Measurements from ENCODE around the gene UBE2A. TPM values are rescaled to one million over a fixed set of nuclear protein-coding genes. Genes with fewer than 3 reads are reported as not detected.

The UBE2A gene
- polyA plus RNA-seq, 1 donor from 2014 or later: 129 TPM

GRCh38 chrX:119618439-119618838 lies 44.1 kb downstream of the UBE2A start:
- Histone ChIP-seq H4K20me1 (ENCODE audit: insufficient read depth) (no peaks in the 10 kb centered on the region), H3K27me3 (ENCODE audit: insufficient read depth, low read depth, low read length) (no peaks in the 10 kb centered on the region), H2AFZ (ENCODE audit: low read depth, low read length) (no peak overlapping the region), H3K9me2 (ENCODE audit: insufficient read depth, low read length) (no peaks in the 10 kb centered on the region), H3K36me3 (ENCODE audit: insufficient read depth, low read length) (no peaks in the 10 kb centered on the region), H3K4me2 (ENCODE audit: low read length) (no peak overlapping the region), H3K4me3 (ENCODE audit: low read length) (no peak overlapping the region), H3K27ac (ENCODE audit: low read length) (no peak overlapping the region), H3K79me2 (replicated peaks; ENCODE audit: insufficient read depth, low read length) (no peaks in the 10 kb centered on the region), H3K9ac (ENCODE audit: low read length) (no peak overlapping the region), H3F3A (ENCODE audit: insufficient read depth, low read length, poor library complexity, severe bottlenecking) (no peaks in the 10 kb centered on the region), H3K9me3 (ENCODE audit: low read length) (no peaks in the 10 kb centered on the region)
- no peak for TF ChIP-seq EZH2 (IDR thresholded peaks at IDR 0.05; ENCODE audit: borderline replicate concordance, insufficient read depth, low read length, poor library complexity, severe bottlenecking)
- TF ChIP-seq EP300 (conservative IDR thresholded peaks at IDR 0.05; ENCODE audit: poor library complexity, severe bottlenecking): no peak
- no peak for TF ChIP-seq RAD21 (conservative IDR thresholded peaks at IDR 0.05)
- no peak for TF ChIP-seq MXI1 (conservative IDR thresholded peaks at IDR 0.05; ENCODE audit: poor library complexity, severe bottlenecking)
- TF ChIP-seq POLR2AphosphoS5 (IDR thresholded peaks at IDR 0.05): no peak
- TF ChIP-seq REST (IDR thresholded peaks at IDR 0.05; ENCODE audit: borderline replicate concordance): no peak
- no peak for TF ChIP-seq TAF1 (IDR thresholded peaks at IDR 0.05; ENCODE audit: low read depth)
- TF ChIP-seq CTCF (IDR thresholded peaks at IDR 0.05; ENCODE audit: poor library complexity, severe bottlenecking): no peak
- TF ChIP-seq SMC3 (conservative IDR thresholded peaks at IDR 0.05; ENCODE audit: poor library complexity): no peak

GRCh38 chrX:119622356-119623232 lies 48.2 kb downstream of the UBE2A start:
- no peaks in the 10 kb centered on the region for H3K9me2 ChIP-seq (ENCODE audit: insufficient read depth, low read length)
- no peaks in the 10 kb centered on the region for H4K20me1 ChIP-seq (ENCODE audit: insufficient read depth)
- H3F3A ChIP-seq (ENCODE audit: insufficient read depth, low read length, poor library complexity, severe bottlenecking): no peaks in the 10 kb centered on the region
- no peak overlapping the region for H3K4me2 ChIP-seq (ENCODE audit: low read length)
- no peak overlapping the region for H3K4me3 ChIP-seq (ENCODE audit: low read length)
- H2AFZ ChIP-seq (ENCODE audit: low read depth, low read length): no peak overlapping the region
- no peak overlapping the region for H3K9ac ChIP-seq (ENCODE audit: low read length)
- H3K9me3 ChIP-seq (ENCODE audit: low read length): no peaks in the 10 kb centered on the region
- TF ChIP-seq TAF1 (IDR thresholded peaks at IDR 0.05; ENCODE audit: low read depth) (no peak), SMC3 (conservative IDR thresholded peaks at IDR 0.05; ENCODE audit: poor library complexity) (no peak), RAD21 (conservative IDR thresholded peaks at IDR 0.05) (no peak), MXI1 (conservative IDR thresholded peaks at IDR 0.05; ENCODE audit: poor library complexity, severe bottlenecking) (no peak), POLR2AphosphoS5 (IDR thresholded peaks at IDR 0.05) (no peak), REST (IDR thresholded peaks at IDR 0.05; ENCODE audit: borderline replicate concordance) (no peak), EP300 (conservative IDR thresholded peaks at IDR 0.05; ENCODE audit: poor library complexity, severe bottlenecking) (no peak), CTCF (IDR thresholded peaks at IDR 0.05; ENCODE audit: poor library complexity, severe bottlenecking) (no peak), EZH2 (IDR thresholded peaks at IDR 0.05; ENCODE audit: borderline replicate concordance, insufficient read depth, low read length, poor library complexity, severe bottlenecking) (no peak)
- no peaks in the 10 kb centered on the region for H3K79me2 ChIP-seq (replicated peaks; ENCODE audit: insufficient read depth, low read length)
- H3K27ac ChIP-seq (ENCODE audit: low read length): no peak overlapping the region
- no peaks in the 10 kb centered on the region for H3K36me3 ChIP-seq (ENCODE audit: insufficient read depth, low read length)
- H3K27me3 ChIP-seq (ENCODE audit: insufficient read depth, low read depth, low read length): no peaks in the 10 kb centered on the region

Measured in neural cell (in vitro differentiated cells).